ENCODE measurements around the gene MAMSTR. TPM values are rescaled to one million over a fixed set of nuclear protein-coding genes. Genes with fewer than 3 reads are reported as not detected.
"Not testable (repeated sequence)": the region's sequence is repeated elsewhere in the genome, so short reads cannot be mapped to it uniquely, and the experiment has no call there.

MAMSTR gene
- total and polyA plus RNA-seq, 2 donors (not counting 1 experiment from before 2014, with no cell fraction given): 0.84 to 0.99 TPM

GRCh38 chr19:48681127-48681470 lies 38.4 kb downstream of the MAMSTR start:
- DNase-seq (ENCODE audit: low read depth in 2 of 2): peak; percentile 85 to 92
- Histone ChIP-seq H2AFZ (ENCODE audit: low read length) (no peak overlapping the region), H3K9me3 (ENCODE audit: control insufficient read depth, insufficient read depth, low read depth, low read length) (no peaks in the 10 kb centered on the region), H3K4me1 (ENCODE audit: control insufficient read depth, extremely low read depth, insufficient read depth, low read length) (no peaks in the 10 kb centered on the region), H4K20me1 (ENCODE audit: control insufficient read depth, extremely low read depth, insufficient read depth, low read length) (no peaks in the 10 kb centered on the region), H3K27me3 (ENCODE audit: control insufficient read depth, insufficient read depth, low read length) (no peaks in the 10 kb centered on the region), H3K79me2 (ENCODE audit: control insufficient read depth, insufficient read depth, low read length) (no peaks in the 10 kb centered on the region), H3K9ac (ENCODE audit: insufficient read depth, low read length) (no peak overlapping the region), H3K4me3 (replicated peaks in 1 of 4; ENCODE audit: control extremely low read depth in 1 of 4, insufficient read depth in 1 of 4, low read depth in 3 of 4, low read length in 4 of 4) (no peak overlapping the region), H3K4me2 (ENCODE audit: extremely low read depth, insufficient read depth, low read length) (no peak overlapping the region), H3K27ac (ENCODE audit: insufficient read depth, low read length) (peak overlapping the region; percentile 32), H3K36me3 (ENCODE audit: control insufficient read depth, insufficient read depth, low read length) (no peaks in the 10 kb centered on the region)
- TF ChIP-seq CTCF (conservative IDR thresholded peaks at IDR 0.05 in 1 of 2, IDR thresholded peaks at IDR 0.05 in 1 of 2; ENCODE audit: low read depth in 1 of 2, low read length in 2 of 2): no peak
- TF ChIP-seq EZH2 (IDR thresholded peaks at IDR 0.05; ENCODE audit: low read length, missing control alignments): no peak

- no peaks in the 10 kb centered on the region for H3K79me2 ChIP-seq (ENCODE audit: control insufficient read depth, insufficient read depth, low read length)
- no peak for DNase-seq (ENCODE audit: low read depth in 2 of 2)
- H3K4me2 ChIP-seq (ENCODE audit: extremely low read depth, insufficient read depth, low read length): no peak overlapping the region
- H3K4me3 ChIP-seq (replicated peaks in 1 of 4; ENCODE audit: control extremely low read depth in 1 of 4, insufficient read depth in 1 of 4, low read depth in 3 of 4, low read length in 4 of 4): no peak overlapping the region
- H4K20me1 ChIP-seq (ENCODE audit: control insufficient read depth, extremely low read depth, insufficient read depth, low read length): no peaks in the 10 kb centered on the region
- no peaks in the 10 kb centered on the region for H3K9me3 ChIP-seq (ENCODE audit: control insufficient read depth, insufficient read depth, low read depth, low read length)
- no peaks in the 10 kb centered on the region for H3K36me3 ChIP-seq (ENCODE audit: control insufficient read depth, insufficient read depth, low read length)
- no peaks in the 10 kb centered on the region for H3K4me1 ChIP-seq (ENCODE audit: control insufficient read depth, extremely low read depth, insufficient read depth, low read length)
- H3K27ac ChIP-seq (ENCODE audit: insufficient read depth, low read length): peak overlapping the region; percentile 32
- no peaks in the 10 kb centered on the region for H3K27me3 ChIP-seq (ENCODE audit: control insufficient read depth, insufficient read depth, low read length)
- no peak overlapping the region for H3K9ac ChIP-seq (ENCODE audit: insufficient read depth, low read length)
- H2AFZ ChIP-seq (ENCODE audit: low read length): no peak overlapping the region
- TF ChIP-seq EZH2 (IDR thresholded peaks at IDR 0.05; ENCODE audit: low read length, missing control alignments) (no peak), CTCF (conservative IDR thresholded peaks at IDR 0.05 in 1 of 2, IDR thresholded peaks at IDR 0.05 in 1 of 2; ENCODE audit: low read depth in 1 of 2, low read length in 2 of 2) (no peak)
Observed at GRCh38 chr19:48680436-48681126, 38.9 kb downstream of the MAMSTR start.

GRCh38 chr19:48680006-48680405 lies 39.5 kb downstream of the MAMSTR start:
- not testable (repeated sequence) for H3K27ac ChIP-seq (ENCODE audit: insufficient read depth, low read length); H2AFZ ChIP-seq (ENCODE audit: low read length); H3K79me2 ChIP-seq (ENCODE audit: control insufficient read depth, insufficient read depth, low read length); DNase-seq (ENCODE audit: low read depth in 2 of 2); H3K27me3 ChIP-seq (ENCODE audit: control insufficient read depth, insufficient read depth, low read length); H3K9me3 ChIP-seq (ENCODE audit: control insufficient read depth, insufficient read depth, low read depth, low read length); H3K4me2 ChIP-seq (ENCODE audit: extremely low read depth, insufficient read depth, low read length); H3K36me3 ChIP-seq (ENCODE audit: control insufficient read depth, insufficient read depth, low read length); H3K4me1 ChIP-seq (ENCODE audit: control insufficient read depth, extremely low read depth, insufficient read depth, low read length); H3K9ac ChIP-seq (ENCODE audit: insufficient read depth, low read length); H4K20me1 ChIP-seq (ENCODE audit: control insufficient read depth, extremely low read depth, insufficient read depth, low read length); H3K4me3 ChIP-seq (replicated peaks in 1 of 4; ENCODE audit: control extremely low read depth in 1 of 4, insufficient read depth in 1 of 4, low read depth in 3 of 4, low read length in 4 of 4)

All from fibroblast of lung (primary cell).